HG03442 (cell line): ENCODE data around the gene LYSET.
"Not testable (repeated sequence)": the region's sequence is repeated elsewhere in the genome, so short reads cannot be mapped to it uniquely, and the experiment has no call there.

Experiments
- ATAC-seq: cut with Tn5 transposase; IDR thresholded peaks from one replicate; pipeline ENCODE4 v1.9.1; 2021; ENCODE audit warnings: mild to moderate bottlenecking, moderate library complexity; ENCODE audit not compliant: unreplicated experiment

Gene LYSET

DNA sequence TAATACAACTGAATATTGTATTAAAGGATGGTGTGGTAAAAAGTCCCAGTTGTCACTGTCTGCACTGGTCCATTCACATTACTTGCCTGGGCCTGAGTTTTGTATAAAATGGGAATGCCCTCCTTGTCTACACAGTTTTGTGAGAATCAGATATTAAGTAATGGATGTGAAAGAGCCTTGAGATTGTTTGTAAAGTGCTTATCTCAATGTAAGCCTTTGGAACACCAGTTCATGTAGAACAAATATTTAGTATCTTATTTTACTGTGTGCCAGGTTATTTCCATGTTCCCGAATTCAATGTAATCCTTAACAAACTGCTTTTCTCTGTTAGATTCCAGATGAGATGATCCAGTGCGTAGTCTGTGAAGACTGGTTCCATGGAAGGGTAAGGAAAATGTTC lies 29.5 kb downstream of the LYSET start:
- no peak for ATAC-seq

DNA sequence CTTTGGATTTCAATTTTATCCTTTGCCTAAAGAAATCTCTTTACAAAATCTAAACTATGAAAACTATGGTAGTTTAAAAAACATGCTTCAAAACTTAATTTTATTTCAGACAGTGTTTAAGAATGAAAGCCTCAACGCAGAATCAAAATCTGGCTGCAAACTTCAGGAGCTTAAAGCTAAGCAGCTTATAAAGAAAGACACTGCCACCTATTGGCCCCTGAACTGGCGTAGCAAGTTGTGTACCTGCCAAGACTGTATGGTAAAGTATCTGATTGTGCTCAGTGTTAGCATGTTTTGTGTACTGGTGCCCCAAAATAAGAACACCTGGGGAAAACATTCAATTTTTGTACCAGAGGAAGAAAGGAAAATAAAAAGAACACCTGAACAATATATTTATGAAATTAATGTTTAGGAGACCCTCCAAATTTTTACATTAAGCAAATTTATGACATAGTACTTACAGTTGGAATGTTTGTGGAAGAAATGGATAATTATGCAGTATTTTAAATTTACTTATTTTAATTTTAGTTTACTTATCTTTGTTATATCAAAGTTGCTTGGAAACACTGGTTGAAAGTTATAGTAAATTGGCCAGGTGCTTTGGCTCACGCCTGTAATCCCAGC lies 34.1 kb downstream of the LYSET start:
- peak; percentile 71 for ATAC-seq

DNA sequence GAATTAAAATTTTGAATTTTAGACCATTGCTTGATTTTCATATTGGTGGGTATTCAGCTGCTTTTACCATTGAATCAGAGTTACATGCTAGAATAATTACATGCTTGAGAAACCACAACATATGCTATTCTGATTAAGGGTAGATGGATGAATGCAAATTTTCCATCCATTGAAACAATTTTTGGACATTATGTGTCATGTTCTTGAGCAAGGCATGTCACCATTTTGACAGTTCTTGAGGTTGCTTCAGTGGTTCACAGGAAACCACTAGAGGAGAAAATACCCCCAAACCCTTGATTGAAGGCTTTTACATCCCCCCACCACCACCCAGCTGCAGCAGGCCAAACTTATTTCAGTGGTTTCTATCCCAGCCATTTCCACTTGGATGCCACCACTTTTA lies 35.4 kb downstream of the LYSET start:
- ATAC-seq: no peak

DNA sequence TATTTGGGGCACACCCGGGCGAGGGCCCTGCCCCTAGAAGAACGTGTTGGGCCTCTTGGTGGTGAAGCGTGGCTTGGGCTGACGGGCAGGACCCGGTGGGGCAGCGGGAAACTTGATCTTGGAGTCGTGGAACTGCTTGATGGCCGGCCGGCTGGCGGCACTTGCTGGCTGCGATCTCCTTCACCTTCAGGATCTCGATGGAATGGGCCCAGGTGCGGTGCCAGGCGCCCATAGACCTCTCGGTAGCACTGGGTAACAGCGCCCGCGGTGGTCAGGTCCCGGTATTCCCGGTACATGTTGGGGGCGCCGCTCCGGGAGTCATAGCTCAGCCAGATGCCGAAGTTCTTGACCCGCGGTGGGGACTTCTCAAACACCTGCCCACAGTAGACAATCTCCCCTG lies 38.4 kb downstream of the LYSET start:
- ATAC-seq: no peak

DNA sequence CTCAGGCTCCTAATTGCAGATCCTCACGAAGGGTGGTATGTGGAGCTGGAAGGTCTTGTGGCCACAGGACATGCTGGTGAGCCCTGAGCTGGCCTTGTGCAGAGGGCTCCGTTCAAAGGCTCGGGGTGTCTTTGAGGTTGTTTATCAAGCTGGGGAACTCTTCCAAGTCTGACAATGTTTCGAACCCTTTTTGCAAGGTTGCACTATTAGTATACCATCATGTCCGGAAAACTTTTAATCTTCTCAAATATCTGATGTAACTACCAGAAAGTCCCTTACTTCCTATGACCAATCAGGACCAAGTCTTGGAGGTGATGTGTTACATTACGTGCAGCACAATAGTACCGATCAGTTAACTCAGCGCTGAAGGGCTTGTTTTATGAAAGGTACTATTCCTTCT lies 43.4 kb downstream of the LYSET start:
- no peak for ATAC-seq

DNA sequence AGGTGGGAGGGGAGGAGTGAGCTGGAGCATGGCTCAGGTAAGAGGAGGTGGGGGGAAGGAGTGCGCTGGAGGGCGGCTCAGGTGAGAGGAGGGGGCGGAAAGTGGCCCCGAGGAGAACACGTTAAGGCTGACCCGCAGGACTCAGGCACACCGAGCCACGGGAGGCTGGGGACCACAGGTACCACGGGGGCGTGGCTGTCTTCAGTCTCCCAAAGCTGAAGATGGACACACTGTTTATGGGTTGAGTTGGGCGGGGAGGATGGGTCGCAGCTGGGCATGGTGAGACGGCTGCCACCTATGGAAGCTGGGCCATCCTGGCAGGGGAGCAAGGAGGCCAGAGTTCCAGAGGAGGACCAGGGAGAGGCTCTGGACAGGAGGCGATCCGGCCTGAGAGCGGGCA lies 45.4 kb downstream of the LYSET start:
- ATAC-seq: no peak

DNA sequence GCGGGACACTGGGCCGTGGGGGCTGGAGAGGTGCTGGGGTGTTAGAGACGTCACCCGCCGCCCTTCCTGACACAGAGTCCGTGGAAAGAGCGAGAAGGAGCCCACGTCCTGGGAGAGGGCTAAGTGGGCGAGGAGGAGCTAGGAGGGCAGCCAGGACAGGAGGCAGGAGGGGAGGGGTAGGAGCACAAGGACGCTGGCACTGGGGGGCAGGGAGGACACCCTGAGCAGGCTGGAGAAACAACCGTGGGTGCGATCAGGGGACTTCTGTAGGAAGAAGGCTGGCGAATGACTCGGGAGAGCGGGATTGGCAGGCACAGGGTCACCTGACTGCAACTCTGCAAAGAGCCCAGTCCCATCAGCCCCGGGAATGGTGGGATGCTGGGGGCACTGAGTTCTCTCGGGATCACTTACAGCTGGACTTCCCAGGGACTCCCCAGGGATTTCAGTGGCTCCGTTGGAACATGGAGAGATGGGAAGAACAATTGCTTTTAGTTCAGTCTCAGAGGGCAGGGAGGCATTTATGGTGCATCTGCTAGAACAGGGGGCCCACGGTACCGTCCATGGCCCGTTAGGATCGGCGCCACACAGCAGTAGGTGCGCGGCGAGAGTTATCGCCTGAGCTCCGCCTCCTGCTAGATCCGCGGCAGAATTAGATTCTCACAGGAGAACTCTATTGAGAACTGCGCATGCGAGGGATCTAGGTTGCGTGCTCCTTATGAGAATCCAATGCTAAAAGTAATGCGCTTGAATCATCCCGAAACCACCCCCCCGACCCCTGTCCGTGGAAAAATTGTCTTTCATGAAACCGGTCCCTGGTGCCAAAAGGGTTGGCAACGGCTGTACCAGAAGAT lies 46.2 kb downstream of the LYSET start:
- no peak for ATAC-seq

DNA sequence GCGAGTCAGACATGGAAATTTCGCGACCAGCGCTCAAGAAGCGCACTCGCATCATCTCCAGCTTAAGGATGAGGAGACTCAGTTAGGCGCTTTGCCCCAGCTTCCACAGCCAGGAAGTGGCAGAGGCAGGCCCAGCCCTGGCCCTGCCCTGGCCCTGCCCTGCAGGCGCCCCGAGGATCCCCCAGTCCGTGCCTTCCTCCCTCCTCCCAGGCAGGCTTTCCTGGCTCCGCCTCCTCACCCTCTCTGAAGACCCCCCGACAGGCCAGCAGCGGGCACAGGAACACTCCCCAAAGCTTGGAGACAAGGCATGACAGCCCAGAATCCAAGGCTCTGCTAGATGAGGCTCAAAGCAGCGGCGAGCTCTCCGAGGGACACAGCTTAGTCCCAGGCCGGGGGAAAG lies 47.0 kb downstream of the LYSET start:
- ATAC-seq: no peak

DNA sequence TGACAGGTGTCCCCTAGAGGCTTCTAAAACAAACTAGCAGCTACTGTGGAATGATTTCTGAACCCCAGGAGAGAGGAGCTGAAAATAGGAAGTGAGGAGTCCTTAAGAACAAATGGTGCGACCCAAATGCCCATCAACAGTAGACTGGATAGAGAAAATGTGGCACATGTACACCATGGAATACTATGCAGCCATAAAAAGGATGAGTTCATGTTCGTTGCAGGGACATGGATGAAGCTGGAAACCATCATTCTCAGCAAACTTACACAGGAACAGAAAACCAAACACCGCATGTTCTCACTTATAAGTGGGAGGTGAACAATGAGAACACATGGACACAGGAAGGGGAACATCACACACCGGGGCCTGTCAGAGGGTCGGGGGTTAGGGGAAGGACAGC lies 48.0 kb downstream of the LYSET start:
- not testable (repeated sequence) for ATAC-seq

DNA sequence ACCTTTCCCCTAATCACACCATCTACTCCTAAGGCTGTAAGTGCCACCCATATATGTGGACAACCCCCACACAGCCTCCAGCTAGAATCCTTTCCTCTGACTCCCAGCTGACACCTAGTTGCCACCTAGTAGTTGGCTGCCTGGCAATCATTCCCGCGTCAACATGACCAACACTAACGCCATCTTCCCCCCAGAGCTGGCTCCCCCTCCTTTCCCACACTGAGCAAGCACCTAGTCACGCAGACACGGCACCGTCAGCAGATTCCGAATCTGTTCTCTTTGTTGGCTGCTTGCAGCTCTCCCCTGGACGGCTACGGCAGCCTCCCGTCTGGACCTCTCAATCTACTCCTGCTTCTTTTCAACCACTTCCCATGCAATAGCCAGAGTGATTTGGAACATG lies 49.7 kb downstream of the LYSET start:
- ATAC-seq: no peak
